Caco-2 (cell line): ENCODE measurements around the gene ECPAS. TPM values are rescaled to one million over a fixed set of nuclear protein-coding genes. Genes with fewer than 3 reads are reported as not detected.
"Not testable (repeated sequence)": the region's sequence is repeated elsewhere in the genome, so short reads cannot be mapped to it uniquely, and the experiment has no call there.

ENCODE experiments used
- BruUV-seq: library from RNA; stranded (reverse); fragments of 400-500 nt; replicated peaks from 2 replicates; lab custom pipeline; 2021; lab: Mats Ljungman, UMichigan
- CTCF ChIA-PET: fragments of 300-600 bp; sonication (Branson Sonifier 250); formaldehyde crosslinking; loops from one replicate; lab custom pipeline; 2022; ENCODE audit warnings: antibody characterized with exemption; lab: Charles Lee
- POLR2A ChIA-PET: fragments of 300-600 bp; sonication (Branson Sonifier 250); formaldehyde crosslinking; loops from one replicate; lab custom pipeline; 2022; ENCODE audit warnings: antibody characterized with exemption; lab: Charles Lee
- DNase-seq, 2 experiments: peaks; one replicate each; pipeline versions ENCODE4 v3.0.0 to v3.0.0-alpha.2; 2020 to 2022
- H3K27me3 ChIP-seq: replicated peaks from 2 replicates; pipeline ENCODE4 v1.6.0; 2011; ENCODE audit warnings: low read length; ENCODE audit not compliant: control insufficient read depth, insufficient read depth
- H3K36me3 ChIP-seq: 2 replicates; pipeline ENCODE4 v1.5.1; 2011; ENCODE audit warnings: low read length; ENCODE audit not compliant: control insufficient read depth, insufficient read depth
- H3K4me1 ChIP-seq: fragments of 250-450 bp; sonication (Bioruptor Pico); 2 replicates; pipeline ENCODE4 v1.5.1; 2020; ENCODE audit warnings: mild to moderate bottlenecking
- H3K4me3 ChIP-seq: 2 replicates; pipeline ENCODE4 v1.5.1; 2011; ENCODE audit warnings: low read depth, mild to moderate bottlenecking, control low read depth, low read length
- H3K9me3 ChIP-seq: fragments of 250-450 bp; sonication (Bioruptor Pico); 2 replicates; pipeline ENCODE4 v1.5.1; 2020; ENCODE audit warnings: mild to moderate bottlenecking, moderate library complexity
- H3K27ac Mint-ChIP-seq: one replicate; pipeline ENCODE4 v1.8.0; 2022; ENCODE audit warnings: mixed read lengths; ENCODE audit not compliant: unreplicated experiment
- H3K27me3 Mint-ChIP-seq: one replicate; pipeline ENCODE4 v1.8.0; 2022; ENCODE audit warnings: mixed read lengths; ENCODE audit not compliant: insufficient read depth, unreplicated experiment
- H3K36me3 Mint-ChIP-seq: one replicate; pipeline ENCODE4 v1.8.0; 2022; ENCODE audit warnings: mild to moderate bottlenecking, mixed read lengths; ENCODE audit not compliant: insufficient read depth, unreplicated experiment
- H3K4me1 Mint-ChIP-seq: one replicate; pipeline ENCODE4 v1.8.0; 2022; ENCODE audit warnings: low read depth, mixed read lengths; ENCODE audit not compliant: unreplicated experiment
- H3K4me3 Mint-ChIP-seq: one replicate; pipeline ENCODE4 v1.8.0; 2022; ENCODE audit warnings: mild to moderate bottlenecking, moderate library complexity, mixed read lengths; ENCODE audit not compliant: unreplicated experiment
- H3K9me3 Mint-ChIP-seq: one replicate; pipeline ENCODE4 v1.8.0; 2022; ENCODE audit warnings: mixed read lengths; ENCODE audit not compliant: unreplicated experiment
- intact Hi-C: fragments of 100-400 bp; cut with micrococcal nuclease; formaldehyde crosslinking; loops from one replicate; pipeline ENCODE4 v1.10.0; 2022; ENCODE audit not compliant: unreplicated experiment
- total RNA-seq: library from RNA; stranded (reverse); gene quantifications from 2 replicates; pipeline ENCODE4 v1.2.3, GENCODE V29; 2022
- TF ChIP-seq, protein P1 (sequence below), 2 experiments: fragments of 200-600 bp in 1 of 2; IDR thresholded peaks; 1 replicate in 1 of 2; 2 replicates in 1 of 2; pipeline versions ENCODE4 v1.5.1 to v1.8.0; 2011 to 2022; ENCODE audit warnings: antibody characterized with exemption in 1 of 2, control low read depth in 1 of 2, inconsistent platforms in 1 of 2, low read depth in 1 of 2, low read length in 1 of 2, mild to moderate bottlenecking in 1 of 2, moderate library complexity in 1 of 2; ENCODE audit not compliant: insufficient read depth in 1 of 2, severe bottlenecking in 1 of 2, unreplicated experiment in 1 of 2

Gene ECPAS
- total RNA-seq, 1 experiment from 2014 or later = 77.0 TPM

DNA sequence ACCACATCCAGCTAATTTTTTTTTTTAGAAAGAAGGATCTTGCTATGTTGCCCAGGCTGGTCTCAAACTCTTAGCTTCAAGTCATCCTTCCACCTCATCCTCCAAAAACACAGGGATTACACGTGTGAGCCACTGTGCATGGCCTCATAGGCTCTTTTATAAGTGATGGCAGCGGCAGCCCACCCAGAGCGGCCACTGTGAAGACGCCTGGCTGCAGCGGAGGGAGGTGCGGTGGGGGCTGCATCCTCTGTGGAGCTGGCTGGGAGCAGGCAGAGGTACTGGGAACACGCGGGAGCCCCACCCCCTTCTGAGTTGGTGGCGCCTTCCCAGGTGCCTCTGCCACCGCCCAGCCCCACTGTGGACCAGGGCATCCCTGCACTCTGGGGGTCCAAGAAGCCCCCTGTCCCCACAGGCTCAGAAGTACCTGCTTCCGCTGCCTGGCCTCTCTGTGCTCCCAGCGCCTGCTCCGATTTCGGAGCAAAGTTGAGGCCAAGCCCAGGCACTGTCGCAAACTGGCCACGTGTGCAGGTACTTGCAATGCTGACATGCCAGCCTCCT lies 16.9 kb upstream of the ECPAS start:
- Mint-ChIP-seq H3K27me3 (no peaks in the 10 kb centered on the region), H3K4me1 (no peaks in the 10 kb centered on the region), H3K27ac (no peak overlapping the region), H3K9me3 (no peaks in the 10 kb centered on the region), H3K36me3 (no peaks in the 10 kb centered on the region), H3K4me3 (no peak overlapping the region)
- TF ChIP-seq, protein P1, sequence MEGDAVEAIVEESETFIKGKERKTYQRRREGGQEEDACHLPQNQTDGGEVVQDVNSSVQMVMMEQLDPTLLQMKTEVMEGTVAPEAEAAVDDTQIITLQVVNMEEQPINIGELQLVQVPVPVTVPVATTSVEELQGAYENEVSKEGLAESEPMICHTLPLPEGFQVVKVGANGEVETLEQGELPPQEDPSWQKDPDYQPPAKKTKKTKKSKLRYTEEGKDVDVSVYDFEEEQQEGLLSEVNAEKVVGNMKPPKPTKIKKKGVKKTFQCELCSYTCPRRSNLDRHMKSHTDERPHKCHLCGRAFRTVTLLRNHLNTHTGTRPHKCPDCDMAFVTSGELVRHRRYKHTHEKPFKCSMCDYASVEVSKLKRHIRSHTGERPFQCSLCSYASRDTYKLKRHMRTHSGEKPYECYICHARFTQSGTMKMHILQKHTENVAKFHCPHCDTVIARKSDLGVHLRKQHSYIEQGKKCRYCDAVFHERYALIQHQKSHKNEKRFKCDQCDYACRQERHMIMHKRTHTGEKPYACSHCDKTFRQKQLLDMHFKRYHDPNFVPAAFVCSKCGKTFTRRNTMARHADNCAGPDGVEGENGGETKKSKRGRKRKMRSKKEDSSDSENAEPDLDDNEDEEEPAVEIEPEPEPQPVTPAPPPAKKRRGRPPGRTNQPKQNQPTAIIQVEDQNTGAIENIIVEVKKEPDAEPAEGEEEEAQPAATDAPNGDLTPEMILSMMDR (IDR thresholded peaks at IDR 0.05; ENCODE audit: insufficient read depth in 1 of 2, low read depth in 1 of 2, low read length in 1 of 2, severe bottlenecking in 1 of 2, unreplicated experiment in 1 of 2) = no peak
- POLR2A ChIA-PET = no interaction called here
- no peak overlapping the region for H3K4me3 ChIP-seq
- BruUV-seq = no TSS peak
- DNase-seq = no peak
- intact Hi-C loops = no loop called here
- CTCF ChIA-PET = no interaction called here
- no peaks in the 10 kb centered on the region for H3K27me3 ChIP-seq
- no peaks in the 10 kb centered on the region for H3K4me1 ChIP-seq
- no peaks in the 10 kb centered on the region for H3K36me3 ChIP-seq
- no peaks in the 10 kb centered on the region for H3K9me3 ChIP-seq

DNA sequence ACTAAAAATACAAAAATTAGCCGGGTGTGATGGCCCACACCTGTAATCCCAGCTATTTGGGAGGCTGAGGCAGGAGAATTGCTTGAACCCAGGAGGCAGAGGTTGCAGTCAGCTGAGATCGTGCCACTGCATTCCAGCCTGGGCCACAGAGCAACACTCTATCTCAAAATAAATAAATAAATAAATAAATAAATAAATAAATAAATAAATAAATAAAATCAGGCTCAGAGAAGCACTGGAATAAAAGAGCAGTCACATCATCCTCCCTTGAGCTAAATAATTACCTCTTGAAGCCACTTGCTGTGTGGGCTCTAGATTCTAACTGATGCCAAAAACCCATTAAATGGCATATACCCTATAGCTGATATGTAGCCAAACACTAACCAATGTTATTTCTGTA lies 13.0 kb upstream of the ECPAS start:
- H3K27ac Mint-ChIP-seq, H3K27me3 Mint-ChIP-seq, POLR2A ChIA-PET, BruUV-seq, H3K4me1 ChIP-seq, H3K36me3 ChIP-seq, CTCF ChIA-PET, H3K9me3 ChIP-seq, H3K4me3 Mint-ChIP-seq, H3K27me3 ChIP-seq, H3K4me3 ChIP-seq, DNase-seq, H3K36me3 Mint-ChIP-seq, intact Hi-C loops, H3K9me3 Mint-ChIP-seq, H3K4me1 Mint-ChIP-seq: not testable (repeated sequence)

DNA sequence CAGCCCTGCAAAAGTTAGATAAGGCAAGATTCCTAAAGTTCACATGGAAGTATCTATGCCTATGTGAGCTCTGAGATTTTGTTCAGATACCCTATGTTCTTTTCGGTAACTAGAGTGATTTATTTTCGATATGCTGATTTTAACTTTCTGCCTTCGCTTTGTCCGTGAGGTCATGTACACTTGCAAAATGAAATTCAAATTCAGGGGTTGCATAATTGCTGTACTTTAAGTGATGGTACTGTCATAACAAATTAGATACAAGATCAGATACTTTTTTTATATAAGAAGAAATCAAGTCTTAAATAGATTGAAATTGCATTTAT lies 350 bp upstream of the ECPAS start:
- H3K9me3 ChIP-seq = no peaks in the 10 kb centered on the region
- POLR2A ChIA-PET = no interaction called here
- peak overlapping the region; percentile 53 for H3K4me3 ChIP-seq
- TF ChIP-seq, protein P1 (IDR thresholded peaks at IDR 0.05; ENCODE audit: insufficient read depth in 1 of 2, low read depth in 1 of 2, low read length in 1 of 2, severe bottlenecking in 1 of 2, unreplicated experiment in 1 of 2) = no peak
- H3K36me3 ChIP-seq = no peaks in the 10 kb centered on the region
- no peaks in the 10 kb centered on the region for H3K27me3 ChIP-seq
- BruUV-seq = TSS peak; percentile 74
- intact Hi-C loops = loop anchor here (5.0 to 10.0 kb wide), 3 partner anchors 42 to 210 kb away; partner anchors contain the start of gene PTGR1
- H3K9me3 Mint-ChIP-seq = no peaks in the 10 kb centered on the region
- peaks cover 11% of the 10 kb centered on the region for H3K4me1 Mint-ChIP-seq
- 0 out of 2 replicates have a peak, but pooled peaks cover 14% of the 10 kb centered on the region for H3K4me1 ChIP-seq
- H3K27ac Mint-ChIP-seq = peak overlapping the region; percentile 70
- no peaks in the 10 kb centered on the region for H3K27me3 Mint-ChIP-seq
- DNase-seq = no peak
- H3K36me3 Mint-ChIP-seq = peaks cover 6% of the 10 kb centered on the region
- CTCF ChIA-PET = no interaction called here
- H3K4me3 Mint-ChIP-seq = peak overlapping the region; percentile 85
